Activated naive CD4-positive, alpha-beta T cell treated with anti-CD3 and anti-CD28 coated beads, Interleukin-2, amount 50 U/mL, for 24 hours (primary cell): ENCODE measurements around the gene KANSL1.
"Not testable (repeated sequence)": the region's sequence is repeated elsewhere in the genome, so short reads cannot be mapped to it uniquely, and the experiment has no call there.

ENCODE experiments used
- H3K27ac Mint-ChIP-seq: one replicate; pipeline ENCODE4 v1.8.0; 2021; ENCODE audit warnings: mild to moderate bottlenecking, mixed read lengths
- H3K27me3 Mint-ChIP-seq: one replicate; pipeline ENCODE4 v1.8.0; 2021; ENCODE audit warnings: mixed read lengths
- H3K36me3 Mint-ChIP-seq: one replicate; pipeline ENCODE4 v1.8.0; 2021; ENCODE audit warnings: mixed read lengths
- H3K4me1 Mint-ChIP-seq: one replicate; pipeline ENCODE4 v1.8.0; 2021; ENCODE audit warnings: mixed read lengths
- H3K4me3 Mint-ChIP-seq: one replicate; pipeline ENCODE4 v1.8.0; 2021; ENCODE audit warnings: mild to moderate bottlenecking, mixed read lengths
- H3K9me3 Mint-ChIP-seq: one replicate; pipeline ENCODE4 v1.8.0; 2021; ENCODE audit warnings: mixed read lengths

KANSL1 gene

DNA sequence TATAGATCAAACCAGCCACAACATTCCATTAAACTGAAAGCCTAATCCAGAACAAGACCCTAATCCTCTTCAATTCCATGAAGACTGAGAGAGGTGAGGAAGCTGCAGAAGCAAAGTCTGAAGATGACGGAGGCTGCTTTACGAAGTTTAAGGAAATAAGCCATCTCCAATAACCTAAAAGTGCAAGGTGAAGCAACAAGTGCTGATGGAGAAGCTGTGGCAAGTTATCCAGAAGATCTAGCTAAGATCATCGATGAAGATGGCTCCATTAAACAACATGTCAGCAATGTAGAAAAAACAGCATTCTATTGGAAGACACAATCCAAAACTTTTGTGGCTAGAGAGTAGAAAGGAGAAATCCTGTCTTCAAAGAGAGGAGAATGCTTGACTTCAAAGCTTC lies 69.6 kb downstream of the KANSL1 start:
- peaks cover 4% of the 10 kb centered on the region for H3K9me3 Mint-ChIP-seq
- H3K4me3 Mint-ChIP-seq = no peak overlapping the region
- H3K36me3 Mint-ChIP-seq = peaks cover 13% of the 10 kb centered on the region
- H3K27ac Mint-ChIP-seq = no peak overlapping the region
- H3K4me1 Mint-ChIP-seq = peaks cover 94% of the 10 kb centered on the region
- no peaks in the 10 kb centered on the region for H3K27me3 Mint-ChIP-seq

DNA sequence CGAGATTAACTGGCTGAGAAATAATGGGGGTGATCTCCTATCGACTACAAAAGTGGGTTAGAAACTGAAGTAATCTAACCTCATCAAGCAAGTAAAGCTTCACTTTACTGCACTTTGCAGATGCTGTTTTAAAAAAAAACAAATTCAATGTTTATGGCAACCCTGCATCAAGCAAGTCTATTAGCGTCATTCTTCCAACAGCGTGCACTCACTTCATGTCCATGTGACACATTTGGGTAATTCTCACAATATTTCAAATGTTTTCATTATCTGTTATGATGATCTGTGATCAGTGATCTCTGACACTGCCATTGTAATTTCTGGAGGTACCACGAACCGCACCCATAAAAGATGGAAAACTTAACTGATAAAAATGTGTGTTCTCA lies 70.8 kb downstream of the KANSL1 start:
- no peaks in the 10 kb centered on the region for H3K27me3 Mint-ChIP-seq
- H3K9me3 Mint-ChIP-seq = peaks cover 4% of the 10 kb centered on the region
- peaks cover 92% of the 10 kb centered on the region for H3K4me1 Mint-ChIP-seq
- H3K4me3 Mint-ChIP-seq = peak overlapping the region; percentile 65
- peak overlapping the region; percentile 87 for H3K27ac Mint-ChIP-seq
- H3K36me3 Mint-ChIP-seq = peaks cover 10% of the 10 kb centered on the region

DNA sequence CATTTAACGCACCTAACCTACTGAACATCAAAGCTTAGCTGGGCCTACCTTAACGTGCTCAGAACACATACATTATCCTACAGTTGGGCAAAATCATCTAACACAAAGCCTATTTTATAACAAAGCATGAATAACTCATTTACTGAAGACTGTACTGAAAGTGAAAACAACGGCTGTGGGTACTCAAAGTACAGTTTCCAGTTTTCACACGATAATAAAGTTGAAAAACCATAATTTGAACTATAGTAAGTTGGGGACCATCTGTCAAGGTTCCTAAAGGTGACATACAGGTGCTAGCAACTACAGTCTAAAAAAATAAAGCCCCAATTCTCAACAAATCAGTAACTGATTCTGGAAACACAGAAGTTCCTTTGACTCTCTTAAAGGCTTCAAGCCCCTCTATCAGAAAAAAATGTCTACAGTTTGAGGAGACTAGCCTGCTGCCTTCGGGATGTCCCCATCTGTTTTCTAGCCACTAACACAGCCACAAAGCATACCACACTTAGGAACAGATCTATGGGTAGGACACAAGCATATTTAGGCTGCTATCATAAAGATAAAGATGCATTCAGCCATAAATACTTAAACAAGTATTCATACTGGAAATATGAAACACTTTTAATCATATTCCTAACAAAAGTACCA lies 71.3 kb downstream of the KANSL1 start:
- H3K36me3 Mint-ChIP-seq = peaks cover 9% of the 10 kb centered on the region
- peaks cover 92% of the 10 kb centered on the region for H3K4me1 Mint-ChIP-seq
- H3K27ac Mint-ChIP-seq = peak overlapping the region; percentile 87
- peaks cover 4% of the 10 kb centered on the region for H3K9me3 Mint-ChIP-seq
- no peaks in the 10 kb centered on the region for H3K27me3 Mint-ChIP-seq
- peak overlapping the region; percentile 65 for H3K4me3 Mint-ChIP-seq

- H3K36me3 Mint-ChIP-seq = peaks cover 7% of the 10 kb centered on the region
- peaks cover 92% of the 10 kb centered on the region for H3K4me1 Mint-ChIP-seq
- peak overlapping the region; percentile 65 for H3K4me3 Mint-ChIP-seq
- H3K27me3 Mint-ChIP-seq = no peaks in the 10 kb centered on the region
- H3K27ac Mint-ChIP-seq = peak overlapping the region; percentile 87
- peaks cover 4% of the 10 kb centered on the region for H3K9me3 Mint-ChIP-seq
Measured at GRCh38 chr17:46121165-46121764, 72.0 kb downstream of the KANSL1 start.

DNA sequence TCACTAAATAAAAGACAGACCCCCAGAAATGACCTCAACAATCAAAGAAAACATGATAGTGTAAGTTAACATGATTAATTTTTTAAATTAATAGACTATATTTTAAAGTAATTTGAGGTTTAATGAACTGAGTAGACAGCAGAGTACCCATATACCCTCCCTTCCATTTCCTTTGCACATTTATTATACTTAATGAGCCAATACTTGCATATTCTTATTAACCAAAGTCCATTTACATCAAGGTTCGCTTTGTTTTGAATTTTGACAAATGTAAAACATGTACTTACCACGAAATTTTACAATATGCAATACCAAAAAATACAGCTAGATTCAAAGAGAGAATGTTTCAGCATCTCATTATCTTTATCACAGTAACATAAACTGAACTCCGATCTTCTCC lies 72.7 kb downstream of the KANSL1 start:
- Mint-ChIP-seq H3K27ac (peak overlapping the region; percentile 87), H3K9me3 (peaks cover 4% of the 10 kb centered on the region), H3K36me3 (peaks cover 7% of the 10 kb centered on the region), H3K4me1 (peaks cover 92% of the 10 kb centered on the region), H3K4me3 (peak overlapping the region; percentile 65), H3K27me3 (no peaks in the 10 kb centered on the region)

DNA sequence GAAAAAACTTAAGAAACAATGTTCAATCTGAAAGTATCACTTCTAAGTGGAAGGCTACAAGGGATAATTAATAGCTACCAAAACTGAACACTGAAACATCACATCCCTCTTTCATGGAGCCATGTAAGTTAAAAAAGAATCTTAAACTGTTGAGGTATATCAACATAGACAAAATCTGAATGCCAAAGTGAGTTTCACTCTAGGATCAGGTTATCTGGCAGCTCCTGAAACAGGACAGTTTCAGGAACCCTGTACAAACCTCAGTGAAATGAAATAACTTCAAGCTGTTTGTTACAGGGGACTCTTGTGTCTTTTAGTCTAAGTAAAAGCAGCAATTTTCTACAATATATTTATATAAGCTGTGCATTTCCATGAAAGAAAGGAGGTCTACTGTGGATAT lies 73.2 kb downstream of the KANSL1 start:
- peaks cover 93% of the 10 kb centered on the region for H3K4me1 Mint-ChIP-seq

GRCh38 chr17:46118964-46119363 lies 74.3 kb downstream of the KANSL1 start:
- Mint-ChIP-seq H3K9me3 (peaks cover 4% of the 10 kb centered on the region), H3K36me3 (peaks cover 5% of the 10 kb centered on the region), H3K4me3 (no peak overlapping the region), H3K27me3 (no peaks in the 10 kb centered on the region), H3K4me1 (peaks cover 94% of the 10 kb centered on the region), H3K27ac (peak overlapping the region; percentile 86)

More for the DNA sequence above, 73.2 kb downstream of the KANSL1 start:
- Mint-ChIP-seq H3K4me3 (no peak overlapping the region), H3K36me3 (peaks cover 7% of the 10 kb centered on the region), H3K27me3 (no peaks in the 10 kb centered on the region), H3K27ac (peak overlapping the region; percentile 61), H3K9me3 (peaks cover 4% of the 10 kb centered on the region)

GRCh38 chr17:46117850-46118696 lies 75.2 kb downstream of the KANSL1 start:
- Mint-ChIP-seq H3K4me1 (peaks cover 97% of the 10 kb centered on the region), H3K9me3 (peaks cover 4% of the 10 kb centered on the region), H3K4me3 (no peak overlapping the region), H3K27me3 (no peaks in the 10 kb centered on the region), H3K36me3 (peaks cover 5% of the 10 kb centered on the region), H3K27ac (peak overlapping the region; percentile 20)

GRCh38 chr17:46117117-46117516 lies 76.1 kb downstream of the KANSL1 start:
- H3K27ac Mint-ChIP-seq = peak overlapping the region; percentile 38
- H3K4me3 Mint-ChIP-seq = no peak overlapping the region

DNA sequence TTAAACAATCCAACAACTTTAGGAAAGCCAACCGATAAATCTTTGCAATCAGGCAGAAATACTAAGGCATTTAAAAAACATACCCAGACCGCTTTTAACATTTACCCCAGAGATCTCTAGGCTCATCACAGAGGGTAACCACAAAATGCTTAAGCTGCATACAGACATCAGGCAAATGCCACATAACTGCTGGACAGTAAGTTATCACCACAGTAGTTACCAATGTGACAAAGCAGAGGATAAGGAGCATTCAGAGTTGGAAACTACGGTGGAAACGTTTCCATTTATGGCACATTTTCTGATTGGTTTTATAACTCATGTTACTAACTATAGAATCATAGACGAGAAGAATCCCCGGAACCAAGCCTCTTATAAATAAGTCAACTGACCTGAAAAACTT lies 77.5 kb downstream of the KANSL1 start:
- H3K4me1 Mint-ChIP-seq = peaks cover 95% of the 10 kb centered on the region
- H3K4me3 Mint-ChIP-seq = peak overlapping the region; percentile 51
- peaks cover 4% of the 10 kb centered on the region for H3K9me3 Mint-ChIP-seq
- no peaks in the 10 kb centered on the region for H3K27me3 Mint-ChIP-seq
- peak overlapping the region; percentile 42 for H3K27ac Mint-ChIP-seq
- H3K36me3 Mint-ChIP-seq = peaks cover 9% of the 10 kb centered on the region

More at GRCh38 chr17:46117117-46117516, 76.1 kb downstream of the KANSL1 start:
- Mint-ChIP-seq H3K27me3 (no peaks in the 10 kb centered on the region), H3K4me1 (peaks cover 96% of the 10 kb centered on the region), H3K36me3 (peaks cover 5% of the 10 kb centered on the region), H3K9me3 (peaks cover 4% of the 10 kb centered on the region)

DNA sequence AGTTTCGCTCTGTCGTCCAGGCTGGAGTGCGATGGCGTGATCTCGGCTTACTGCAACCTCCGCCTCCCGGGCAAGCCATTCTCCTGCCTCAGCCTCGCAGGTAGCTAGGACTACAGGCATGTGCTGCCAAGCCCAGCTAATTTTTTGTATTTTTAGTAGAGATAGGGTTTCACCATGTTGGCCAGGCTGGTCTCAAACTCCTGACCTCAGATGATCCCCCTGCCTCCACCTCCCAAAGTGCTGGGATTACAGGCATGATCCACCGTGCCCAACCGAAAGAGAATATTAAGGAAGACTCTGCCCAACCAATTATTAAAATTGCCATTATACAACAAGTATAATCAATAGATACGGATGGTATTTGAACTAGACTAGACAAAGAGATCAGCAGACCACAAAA lies 82.0 kb downstream of the KANSL1 start:
- H3K27me3 Mint-ChIP-seq, H3K9me3 Mint-ChIP-seq, H3K36me3 Mint-ChIP-seq, H3K4me3 Mint-ChIP-seq: not testable (repeated sequence)
- Mint-ChIP-seq H3K4me1 (peaks cover 96% of the 10 kb centered on the region), H3K27ac (peak overlapping the region; percentile 2)

DNA sequence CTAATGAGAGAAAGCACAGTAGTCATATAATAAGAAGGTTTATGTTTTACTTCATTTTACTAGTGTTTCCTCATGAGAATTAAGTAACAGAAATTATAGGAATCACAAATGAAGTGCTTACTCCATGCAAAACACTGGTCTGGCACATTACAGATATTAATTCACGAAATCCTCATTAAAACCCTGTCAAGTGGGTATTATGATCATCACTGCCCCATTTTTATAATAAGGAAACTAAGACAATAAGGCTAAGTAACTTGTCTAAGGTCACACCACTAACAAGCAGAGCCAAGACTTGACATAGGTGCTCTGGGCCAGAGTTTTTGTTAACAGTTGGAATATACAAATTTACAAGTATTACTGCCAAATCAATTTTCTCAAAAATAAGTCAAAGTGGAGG lies 83.0 kb downstream of the KANSL1 start:
- Mint-ChIP-seq H3K27me3 (no peaks in the 10 kb centered on the region), H3K27ac (peak overlapping the region; percentile 48), H3K4me3 (no peak overlapping the region), H3K9me3 (no peaks in the 10 kb centered on the region), H3K4me1 (peaks cover 92% of the 10 kb centered on the region), H3K36me3 (peaks cover 8% of the 10 kb centered on the region)

- Mint-ChIP-seq H3K36me3 (peaks cover 8% of the 10 kb centered on the region), H3K4me1 (peaks cover 92% of the 10 kb centered on the region), H3K4me3 (no peak overlapping the region), H3K27ac (no peak overlapping the region), H3K9me3 (no peaks in the 10 kb centered on the region), H3K27me3 (no peaks in the 10 kb centered on the region)
Measured at GRCh38 chr17:46109603-46110189, 83.5 kb downstream of the KANSL1 start.

DNA sequence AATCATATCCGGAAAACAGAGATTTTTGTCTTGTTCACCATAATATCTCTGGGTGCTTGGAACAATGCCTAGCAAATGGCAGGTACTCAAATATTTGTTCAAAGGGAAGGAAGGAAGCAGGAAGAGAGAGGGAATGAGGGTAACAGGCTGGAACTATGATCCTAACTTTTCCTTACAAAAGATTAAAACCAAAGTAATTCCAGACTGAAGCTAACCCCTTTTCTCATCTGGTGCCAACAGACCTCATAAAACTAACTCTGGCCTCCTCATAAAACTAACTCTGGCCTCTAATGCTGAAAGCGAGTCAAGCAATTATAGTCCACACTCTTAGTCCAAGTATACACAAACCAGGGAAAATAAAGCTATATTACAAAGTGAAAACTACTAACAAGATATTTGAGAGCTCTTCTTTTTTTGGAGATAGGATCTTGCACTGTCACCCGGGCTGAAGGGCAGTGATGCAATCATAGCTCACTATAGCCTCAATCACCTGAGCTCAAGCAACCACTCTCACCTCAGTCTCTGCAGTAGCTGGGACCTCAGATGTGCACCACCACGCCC lies 84.6 kb downstream of the KANSL1 start:
- H3K27ac Mint-ChIP-seq = peak overlapping the region; percentile 90
- H3K27me3 Mint-ChIP-seq = no peaks in the 10 kb centered on the region
- H3K36me3 Mint-ChIP-seq = peaks cover 8% of the 10 kb centered on the region
- H3K4me3 Mint-ChIP-seq = no peak overlapping the region
- peaks cover 92% of the 10 kb centered on the region for H3K4me1 Mint-ChIP-seq
- H3K9me3 Mint-ChIP-seq = no peaks in the 10 kb centered on the region

DNA sequence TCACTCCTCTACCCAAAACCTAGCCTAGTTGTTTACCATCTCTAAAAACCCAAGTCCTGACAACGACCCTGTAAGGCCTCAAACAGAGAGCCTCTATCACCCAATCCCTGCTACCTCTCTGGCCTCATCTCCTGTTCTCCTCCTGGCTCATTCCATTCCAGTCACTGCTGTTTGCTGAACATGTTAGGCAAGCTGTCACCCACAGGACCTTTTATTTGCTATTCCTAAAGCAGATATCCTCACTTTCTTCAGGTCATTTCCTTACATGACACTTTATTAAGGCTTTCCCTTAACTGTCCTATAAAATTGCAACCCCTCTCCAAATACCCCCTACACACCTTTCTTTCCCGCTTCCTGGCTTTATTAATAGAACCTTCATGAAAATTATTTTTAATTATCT lies 85.1 kb downstream of the KANSL1 start:
- Mint-ChIP-seq H3K27ac (peak overlapping the region; percentile 90), H3K36me3 (peaks cover 8% of the 10 kb centered on the region), H3K27me3 (no peaks in the 10 kb centered on the region), H3K9me3 (no peaks in the 10 kb centered on the region), H3K4me1 (peaks cover 92% of the 10 kb centered on the region), H3K4me3 (no peak overlapping the region)
